D721Med (cell line): ENCODE data around the gene RUNX2.

Experiments used
- DNase-seq: peaks from one replicate; pipeline ENCODE4 v3.0.0; 2011; ENCODE audit warnings: low spot score; ENCODE audit not compliant: insufficient read length
- FAIRE-seq: peaks from 2 replicates; lab custom pipeline; 2011; peaks lifted over from hg19 to GRCh38; lab: Jason Lieb, UNC
- CTCF ChIP-seq: IDR thresholded peaks from 2 replicates; pipeline ENCODE4 v1.5.1; 2012; ENCODE audit warnings: mild to moderate bottlenecking, control low read depth; ENCODE audit not compliant: insufficient read depth; ENCODE audit errors: missing control alignments

The RUNX2 gene

GRCh38 chr6:45686841-45687569, 358.9 kb downstream of the RUNX2 start:
- DNase-seq = no peak
- FAIRE-seq = no peak
- TF ChIP-seq CTCF = no peak

GRCh38 chr6:45687570-45687969, 359.4 kb downstream of the RUNX2 start:
- FAIRE-seq = no peak
- no peak for DNase-seq
- no peak for TF ChIP-seq CTCF

- DNase-seq (no peak), FAIRE-seq (no peak)
- TF ChIP-seq CTCF = no peak
Measured at GRCh38 chr6:45688180-45688579, 360.1 kb downstream of the RUNX2 start.

- TF ChIP-seq CTCF = no peak
- DNase-seq (no peak), FAIRE-seq (no peak)
Measured at GRCh38 chr6:45689926-45690615, 361.9 kb downstream of the RUNX2 start.

- no peak for TF ChIP-seq CTCF
- FAIRE-seq = no peak
- no peak for DNase-seq
Measured at GRCh38 chr6:45690846-45691245, 362.7 kb downstream of the RUNX2 start.

- no peak for TF ChIP-seq CTCF
- FAIRE-seq (no peak), DNase-seq (no peak)
Measured at GRCh38 chr6:45691426-45691825, 363.3 kb downstream of the RUNX2 start.

- TF ChIP-seq CTCF = no peak
- DNase-seq (no peak), FAIRE-seq (no peak)
Measured at GRCh38 chr6:45692021-45692420, 363.9 kb downstream of the RUNX2 start.
